Breast epithelium (tissue), 3 donors: ENCODE results near the gene PIGR.

Source experiments
- CTCF ChIP-seq, 3 donors: fragments of 450-650 bp; IDR thresholded peaks; one replicate each; pipeline ENCODE4 v1.5.1; 2016 to 2017; ENCODE audit warnings: antibody characterized with exemption in 3 of 3, mild to moderate bottlenecking in 3 of 3, moderate library complexity in 3 of 3
- POLR2A ChIP-seq: fragments of 450-650 bp; IDR thresholded peaks from one replicate; pipeline ENCODE4 v1.6.1; 2016; ENCODE audit warnings: antibody characterized with exemption, mild to moderate bottlenecking, moderate library complexity
- POLR2AphosphoS5 ChIP-seq, 3 donors: sonication (generic); formaldehyde crosslinking; IDR thresholded peaks; one replicate each; pipeline ENCODE4 v1.6.1; 2017; ENCODE audit warnings: antibody characterized with exemption in 3 of 3

GRCh38 chr1:206909883-206910318 is 36.4 kb downstream of the PIGR start:
- TF ChIP-seq CTCF (IDR thresholded peaks at IDR 0.05) (no peak), POLR2A (no peak), POLR2AphosphoS5 (IDR thresholded peaks at IDR 0.05) (no peak)
